Measurements from ENCODE around the gene CLSTN3. TPM values are rescaled to one million over a fixed set of nuclear protein-coding genes. Genes with fewer than 3 reads are reported as not detected.

CLSTN3 gene
- total and polyA plus RNA-seq, 10 of the 15 experiments (the other 5 are each of a cell fraction or from before 2014, with no cell fraction given) = 0.09 to 35.9 (median 11.3) TPM

GRCh38 chr12:7109572-7109920, 20.6 kb upstream of the CLSTN3 start:
- Histone ChIP-seq H3K36me3 (ENCODE audit: control insufficient read depth in 2 of 2, insufficient read depth in 2 of 2, low read length in 1 of 2) (peaks cover 0 to 7% of the 10 kb centered on the region in 2 experiments; a peak in 2 of 4 replicates), H4K20me1 (ENCODE audit: control insufficient read depth, insufficient read depth) (no peaks in the 10 kb centered on the region), H3K79me2 (ENCODE audit: control insufficient read depth, insufficient read depth, low read length) (peaks cover 33% of the 10 kb centered on the region), H3K27me3 (replicated peaks in 1 of 2; ENCODE audit: control insufficient read depth in 2 of 2, insufficient read depth in 2 of 2, low read length in 1 of 2) (no peaks in the 10 kb centered on the region), H3K9me3 (replicated peaks; ENCODE audit: control insufficient read depth, insufficient read depth, low read length) (peaks cover 6% of the 10 kb centered on the region), H3K27ac (ENCODE audit: control insufficient read depth, insufficient read depth) (peak overlapping the region; percentile 99; the same call in 1 of the 2 replicates), H3K9ac (ENCODE audit: control insufficient read depth, insufficient read depth, low read length) (peak overlapping the region; percentile 100), H3K4me2 (ENCODE audit: control insufficient read depth, insufficient read depth) (peak overlapping the region; percentile 82), H2AFZ (ENCODE audit: control insufficient read depth, low read depth, low read length) (no peak overlapping the region), H3K4me3 (peak overlapping the region; percentile 96), H3K4me1 (ENCODE audit: control insufficient read depth, insufficient read depth, low read length) (peaks cover 12% of the 10 kb centered on the region)
- no TSS peak for BruUV-seq (replicated peaks)
- intact Hi-C loops (cut with micrococcal nuclease; ENCODE audit: unreplicated experiment) (loop anchor here (2.0 kb wide), 1 partner anchor 165 kb away; the partner anchor contains the start of gene C12orf57), in situ Hi-C loops (cut with MboI) (no loop called here)
- DNase-seq (ENCODE audit: low read depth, low spot score) (no peak), FAIRE-seq (no peak), ATAC-seq (no peak)
- POLR2A ChIA-PET = interaction anchor here (1.2 to 7.2 kb wide), 4 partner anchors 91 to 184 kb away, joined by 3 to 55 read pairs (median 8); partner anchors contain the start of genes C12orf57, LPCAT3 and RNU7-1
- SMC1A ChIA-PET (ENCODE audit: uncharacterized antibody, unreplicated experiment) = interaction anchor here (0.8 to 3.5 kb wide), 9 partner anchors 14 to 240 kb away, joined by 3 to 37 read pairs (median 6); partner anchors contain the start of genes C12orf57, LPCAT3 and RNU7-1
- RAD21 ChIA-PET (ENCODE audit: unreplicated experiment) = interaction anchor here (1.0 to 7.6 kb wide), 5 partner anchors 154 to 242 kb away, joined by 3 to 89 read pairs (median 6); partner anchors contain the start of genes C12orf57, RNU7-1 and TPI1
- 34% methylated on average over 5 of the region's 5 CpGs for WGBS (ENCODE audit: insufficient coverage, insufficient replicate concordance, low lambda C conversion rate, missing lambda C conversion rate)
- 0 out of 2 replicates have a peak, but pooled peaks have one; percentile 8 for TF ChIP-seq POLR2A (IDR thresholded peaks at IDR 0.05; ENCODE audit: low read depth, low read length)
- no peak for TF ChIP-seq CEBPB (IDR thresholded peaks at IDR 0.05; ENCODE audit: borderline replicate concordance in 1 of 2, low read depth in 2 of 2, low read length in 2 of 2)
- TF ChIP-seq SMAD1 (IDR thresholded peaks at IDR 0.05; ENCODE audit: low read depth, partially characterized antibody) = no peak
- CTCF ChIA-PET = interaction anchor here (0.6 to 7.7 kb wide), 22 partner anchors 10 to 610 kb away, joined by 3 to 61 read pairs (median 4); partner anchors contain the start of genes ATN1, C12orf57, C1R and CDCA3

DNA sequence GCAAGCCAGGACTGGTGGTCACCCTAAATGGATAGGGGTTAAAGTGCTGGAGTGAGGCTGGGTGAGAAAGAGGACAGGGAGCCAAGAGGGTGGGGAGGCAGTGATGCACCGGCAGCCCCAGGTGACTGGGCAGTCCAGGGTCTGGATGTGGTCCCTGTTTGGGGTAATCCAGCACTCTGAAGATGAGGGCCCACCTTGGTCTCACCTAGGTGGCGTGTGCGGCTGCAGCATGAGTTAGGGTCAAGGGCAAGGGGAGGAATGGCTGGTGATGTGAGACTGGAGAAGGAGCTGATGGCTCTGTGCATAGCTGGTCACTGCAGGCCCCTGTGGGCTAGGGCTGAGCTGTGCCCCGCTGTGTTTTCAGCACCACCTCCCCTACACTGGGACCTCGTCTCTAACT, 19.5 kb upstream of the CLSTN3 start:
- Histone ChIP-seq H4K20me1 (ENCODE audit: control insufficient read depth, insufficient read depth) (no peaks in the 10 kb centered on the region), H3K9me3 (replicated peaks; ENCODE audit: control insufficient read depth, insufficient read depth, low read length) (peaks cover 6% of the 10 kb centered on the region), H3K4me3 (no peak overlapping the region), H3K27me3 (replicated peaks in 1 of 2; ENCODE audit: control insufficient read depth in 2 of 2, insufficient read depth in 2 of 2, low read length in 1 of 2) (no peaks in the 10 kb centered on the region), H3K9ac (ENCODE audit: control insufficient read depth, insufficient read depth, low read length) (no peak overlapping the region), H3K36me3 (ENCODE audit: control insufficient read depth in 2 of 2, insufficient read depth in 2 of 2, low read length in 1 of 2) (peaks cover 0 to 8% of the 10 kb centered on the region in 2 experiments; a peak in 3 of 4 replicates), H3K79me2 (ENCODE audit: control insufficient read depth, insufficient read depth, low read length) (peaks cover 33% of the 10 kb centered on the region), H3K27ac (ENCODE audit: control insufficient read depth, insufficient read depth) (no peak overlapping the region), H3K4me1 (ENCODE audit: control insufficient read depth, insufficient read depth, low read length) (peaks cover 12% of the 10 kb centered on the region), H3K4me2 (ENCODE audit: control insufficient read depth, insufficient read depth) (0 out of 2 replicates have a peak overlapping the region, but pooled peaks have one; percentile 5), H2AFZ (ENCODE audit: control insufficient read depth, low read depth, low read length) (no peak overlapping the region)
- RAD21 ChIA-PET (ENCODE audit: unreplicated experiment) = interaction anchor here (1.7 to 7.6 kb wide), 4 partner anchors 35 to 185 kb away, joined by 4 to 89 read pairs (median 9); partner anchors contain the start of genes C12orf57, LPCAT3 and RNU7-1
- POLR2A ChIA-PET = interaction anchor here (1.2 to 7.2 kb wide), 3 partner anchors 142 to 166 kb away, joined by 3 to 55 read pairs (median 5); partner anchors contain the start of genes C12orf57 and RNU7-1
- intact Hi-C loops (cut with micrococcal nuclease; ENCODE audit: unreplicated experiment) (loop anchor here (5.0 kb wide), 2 partner anchors 148 to 188 kb away; no protein-coding TSS in a partner anchor), in situ Hi-C loops (cut with MboI) (loop anchor here (5.0 kb wide), 1 partner anchor 148 kb away; no protein-coding TSS in a partner anchor)
- BruUV-seq (replicated peaks) = no TSS peak
- SMC1A ChIA-PET (ENCODE audit: uncharacterized antibody, unreplicated experiment) = interaction anchor here (1.3 to 3.6 kb wide), 4 partner anchors 93 to 165 kb away, joined by 3 to 40 read pairs (median 6); partner anchors contain the start of genes C12orf57, LPCAT3 and RNU7-1
- ATAC-seq (no peak), DNase-seq (ENCODE audit: low read depth, low spot score) (no peak), FAIRE-seq (no peak)
- TF ChIP-seq SMAD5 (IDR thresholded peaks at IDR 0.05; ENCODE audit: low read depth) = no peak
- TF ChIP-seq MEF2B (IDR thresholded peaks at IDR 0.05; ENCODE audit: partially characterized antibody, poor library complexity, severe bottlenecking) = no peak
- TF ChIP-seq CHD4 (IDR thresholded peaks at IDR 0.05) = no peak
- no peak for TF ChIP-seq ZBTB11 (CRISPR knock-in tag; IDR thresholded peaks at IDR 0.05)
- CTCF ChIA-PET = interaction anchor here (0.9 to 7.7 kb wide), 11 partner anchors 15 to 240 kb away, joined by 3 to 61 read pairs (median 13); partner anchors contain the start of genes C12orf57, LPCAT3, RNU7-1 and SPSB2
- WGBS (ENCODE audit: insufficient coverage, insufficient replicate concordance, low lambda C conversion rate, missing lambda C conversion rate) = 100% methylated on average over 5 of the region's 5 CpGs
